Central memory CD8-positive, alpha-beta T cell (primary cell): ENCODE data around the gene PUS1.
A peak's percentile ranks its signal among the peaks of the same experiment; 100 is the strongest.
"Not testable (repeated sequence)": the region's sequence is repeated elsewhere in the genome, so short reads cannot be mapped to it uniquely, and the experiment has no call there.

Source experiments
- ATAC-seq: fragments of 150-1000 bp; cut with Tn5 transposase; replicated peaks from 2 replicates; pipeline ENCODE4 v1.10.0; 2022; ENCODE audit warnings: mild to moderate bottlenecking, moderate FRiP score, moderate number of reproducible peaks; ENCODE audit not compliant: poor library complexity, severe bottlenecking; ENCODE audit errors: extremely low read depth
- DNase-seq, 2 donors: peaks; one replicate each; pipeline ENCODE4 v3.0.0; 2021; ENCODE audit warnings: low spot score in 2 of 2
- H3K27ac Mint-ChIP-seq: one replicate; pipeline ENCODE4 v1.8.0; 2022; ENCODE audit warnings: low read depth, mild to moderate bottlenecking, moderate library complexity, mixed read lengths
- H3K27me3 Mint-ChIP-seq: one replicate; pipeline ENCODE4 v1.8.0; 2022; ENCODE audit warnings: mixed read lengths
- H3K36me3 Mint-ChIP-seq: one replicate; pipeline ENCODE4 v1.8.0; 2022; ENCODE audit warnings: mild to moderate bottlenecking, moderate library complexity, mixed read lengths; ENCODE audit not compliant: insufficient read depth
- H3K4me1 Mint-ChIP-seq: one replicate; pipeline ENCODE4 v1.8.0; 2022; ENCODE audit warnings: mixed read lengths
- H3K4me3 Mint-ChIP-seq: one replicate; pipeline ENCODE4 v1.8.0; 2022; ENCODE audit warnings: mild to moderate bottlenecking, moderate library complexity, mixed read lengths
- H3K9me3 Mint-ChIP-seq: one replicate; pipeline ENCODE4 v1.8.0; 2022; ENCODE audit warnings: mixed read lengths

PUS1 gene

DNA sequence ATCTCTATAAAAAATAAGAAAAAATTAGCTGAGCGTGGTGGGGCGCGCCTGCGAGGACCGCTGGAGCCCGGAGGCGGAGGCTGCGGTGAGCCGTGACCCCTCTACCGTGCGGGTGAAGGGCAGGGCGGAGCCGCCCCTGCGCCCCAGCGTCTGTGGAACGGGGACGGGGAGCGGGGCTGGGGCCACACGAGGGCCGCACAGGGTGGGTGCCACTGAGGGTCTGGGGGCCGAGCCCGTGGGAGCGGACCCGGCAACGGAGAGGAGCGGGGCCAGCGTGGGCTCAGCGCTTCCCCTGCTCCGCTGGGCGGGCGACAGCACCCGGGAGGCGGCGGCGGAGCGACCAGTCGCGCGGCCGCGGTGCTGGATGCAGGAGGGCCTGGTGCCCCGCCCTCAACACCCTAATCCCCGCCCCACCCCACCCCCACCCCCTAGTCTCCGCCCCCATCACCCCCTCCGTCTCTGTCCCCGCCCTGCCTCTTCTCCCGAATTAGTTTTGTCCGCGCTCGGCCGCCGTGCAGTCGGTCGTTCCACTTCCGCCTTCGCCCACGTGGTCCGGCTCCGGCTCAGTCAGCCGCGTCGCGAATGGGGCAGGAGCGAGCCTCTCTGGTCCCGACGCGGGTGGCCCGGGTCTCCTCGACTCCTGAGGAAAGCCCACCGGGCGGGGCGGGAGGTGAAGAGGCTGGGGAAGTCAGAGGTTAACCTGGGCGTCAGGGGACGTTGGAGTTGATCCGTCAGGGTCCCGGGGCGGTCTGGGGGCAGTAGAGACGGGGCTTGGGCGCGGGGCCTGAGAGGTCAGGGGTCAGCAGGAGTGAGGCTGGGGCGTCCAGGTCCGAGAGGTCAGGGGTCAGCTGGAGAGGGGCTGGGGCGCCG is at the start of gene PUS1:
TSS of gene PUS1 (plus strand) at position 566 of the 870 bp plus-strand sequence. CDS start 447 bp downstream, outside the sequence.
- DNase-seq (peak; percentile 79 to 90), ATAC-seq (peak; percentile 81)
- Mint-ChIP-seq H3K4me3 (peak within 1 kb of the TSS; percentile 97), H3K27ac (peak within 1 kb of the TSS; percentile 91), H3K9me3 (no peaks in the 10 kb centered on the region), H3K27me3 (no peaks in the 10 kb centered on the region), H3K4me1 (peaks cover 19% of the 10 kb centered on the region), H3K36me3 (peaks cover 26% of the 10 kb centered on the region)

GRCh38 chr12:131882804-131883520 is 46.1 kb upstream of the PUS1 start:
- Mint-ChIP-seq H3K36me3 (no peaks in the 10 kb centered on the region), H3K27me3 (peaks cover 38% of the 10 kb centered on the region), H3K9me3 (no peaks in the 10 kb centered on the region), H3K27ac (no peak overlapping the region), H3K4me3 (no peak overlapping the region), H3K4me1 (no peaks in the 10 kb centered on the region)
- no peak for DNase-seq
- ATAC-seq: no peak

- Mint-ChIP-seq H3K9me3 (no peaks in the 10 kb centered on the region), H3K27me3 (peaks cover 34% of the 10 kb centered on the region), H3K27ac (no peak overlapping the region), H3K36me3 (no peaks in the 10 kb centered on the region), H3K4me1 (no peaks in the 10 kb centered on the region), H3K4me3 (no peak overlapping the region)
- ATAC-seq: no peak
- DNase-seq: no peak
These were observed 45.6 kb upstream of the PUS1 start for GRCh38 chr12:131883521-131883900.

GRCh38 chr12:131885076-131885475 is 44.0 kb upstream of the PUS1 start:
- not testable (repeated sequence) for H3K4me3 Mint-ChIP-seq, H3K9me3 Mint-ChIP-seq, H3K4me1 Mint-ChIP-seq, H3K36me3 Mint-ChIP-seq, DNase-seq, H3K27ac Mint-ChIP-seq, ATAC-seq
- H3K27me3 Mint-ChIP-seq: peaks cover 20% of the 10 kb centered on the region

DNA sequence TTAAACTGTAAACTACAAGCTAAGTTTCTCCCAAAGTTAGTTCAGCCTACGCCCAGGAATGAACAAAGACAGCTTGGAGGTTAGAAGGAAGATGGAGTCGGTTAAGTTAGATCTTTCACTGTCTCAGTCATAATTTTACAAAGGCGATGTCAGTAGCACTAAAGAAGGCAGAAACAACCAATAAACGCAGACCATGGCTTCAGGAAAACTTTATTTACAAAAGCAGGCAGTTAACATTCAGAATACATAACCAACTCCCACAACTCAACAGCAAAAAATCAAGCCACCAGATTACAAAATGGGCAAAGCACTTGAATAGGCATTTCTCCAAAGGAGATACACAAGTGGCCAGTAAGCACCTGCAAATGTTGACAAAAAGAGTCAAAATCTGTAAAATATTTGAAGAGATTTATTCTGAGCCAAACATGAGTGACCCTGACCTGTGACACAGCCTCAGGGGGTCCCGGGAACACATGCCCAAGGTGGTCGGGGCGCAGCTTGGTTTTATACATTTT is 43.5 kb upstream of the PUS1 start:
- ATAC-seq (no peak), DNase-seq (no peak)
- H3K27me3 Mint-ChIP-seq: peaks cover 15% of the 10 kb centered on the region
- H3K27ac Mint-ChIP-seq: no peak overlapping the region
- no peaks in the 10 kb centered on the region for H3K4me1 Mint-ChIP-seq
- no peaks in the 10 kb centered on the region for H3K36me3 Mint-ChIP-seq
- H3K9me3 Mint-ChIP-seq: no peaks in the 10 kb centered on the region
- no peak overlapping the region for H3K4me3 Mint-ChIP-seq

DNA sequence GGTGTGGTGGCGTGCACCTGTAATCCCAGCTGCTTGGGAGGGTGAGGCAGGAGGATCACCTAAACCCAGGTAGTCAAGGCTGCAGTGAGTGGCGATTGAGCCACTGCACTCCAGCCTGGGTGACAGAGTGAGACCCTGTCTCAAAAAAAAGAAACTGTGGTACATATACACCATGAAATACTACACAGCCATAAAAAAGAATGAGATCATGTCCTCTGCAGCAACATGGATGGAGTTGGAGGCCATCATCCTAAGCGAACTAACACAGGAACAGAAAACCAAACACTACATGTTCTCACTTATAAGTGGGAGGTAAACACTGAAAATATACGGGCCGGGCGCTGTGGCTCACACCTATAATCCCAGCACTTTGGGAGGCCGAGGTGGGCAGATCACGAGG is 37.4 kb upstream of the PUS1 start:
- peaks cover 10% of the 10 kb centered on the region for H3K4me1 Mint-ChIP-seq
- DNase-seq, ATAC-seq, H3K27ac Mint-ChIP-seq, H3K4me3 Mint-ChIP-seq, H3K27me3 Mint-ChIP-seq, H3K36me3 Mint-ChIP-seq, H3K9me3 Mint-ChIP-seq: not testable (repeated sequence)

GRCh38 chr12:131892711-131893604 is 36.1 kb upstream of the PUS1 start:
- DNase-seq (no peak), ATAC-seq (no peak)
- H3K4me1 Mint-ChIP-seq: peaks cover 21% of the 10 kb centered on the region
- no peaks in the 10 kb centered on the region for H3K9me3 Mint-ChIP-seq
- H3K27me3 Mint-ChIP-seq: no peaks in the 10 kb centered on the region
- H3K36me3 Mint-ChIP-seq: peaks cover 3% of the 10 kb centered on the region
- peak overlapping the region; percentile 66 for H3K27ac Mint-ChIP-seq
- no peak overlapping the region for H3K4me3 Mint-ChIP-seq

DNA sequence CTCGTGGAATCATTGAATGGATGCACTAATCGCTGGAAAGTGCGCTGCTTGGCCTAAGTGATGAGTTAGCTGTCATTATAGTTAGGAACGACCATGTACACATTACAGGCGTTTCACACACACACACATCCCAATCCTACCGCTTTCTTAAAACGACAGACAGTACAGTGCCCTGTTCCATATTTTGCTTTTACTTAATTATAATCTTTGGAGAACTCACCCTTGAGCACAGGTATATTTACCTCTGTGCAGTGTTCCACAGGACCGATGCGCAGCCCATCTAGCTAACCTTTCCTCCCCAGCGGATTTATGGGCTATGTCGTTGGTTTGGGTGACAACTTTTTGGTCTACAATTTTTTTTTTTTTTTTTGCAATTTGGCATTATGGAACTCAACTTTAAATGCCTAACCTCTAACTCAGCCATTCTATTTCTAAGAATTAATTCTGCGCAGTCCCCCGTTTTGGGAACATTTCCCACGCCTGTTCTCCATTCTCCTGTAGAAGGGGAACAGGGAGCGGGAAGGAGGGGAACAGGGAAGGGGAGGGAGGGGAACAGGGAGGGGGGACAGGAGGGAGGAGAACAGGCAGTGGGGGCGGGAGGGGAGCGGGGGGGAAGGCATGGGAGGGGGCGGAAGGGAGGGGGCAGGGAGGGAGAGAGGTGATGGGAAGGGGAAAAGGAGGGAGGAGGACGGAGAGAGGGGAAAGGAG is 35.3 kb upstream of the PUS1 start:
- H3K27ac Mint-ChIP-seq: no peak overlapping the region
- no peaks in the 10 kb centered on the region for H3K9me3 Mint-ChIP-seq
- no peak for DNase-seq
- H3K36me3 Mint-ChIP-seq: peaks cover 3% of the 10 kb centered on the region
- no peaks in the 10 kb centered on the region for H3K27me3 Mint-ChIP-seq
- H3K4me3 Mint-ChIP-seq: peak overlapping the region; percentile 84
- ATAC-seq: no peak
- H3K4me1 Mint-ChIP-seq: peaks cover 23% of the 10 kb centered on the region

DNA sequence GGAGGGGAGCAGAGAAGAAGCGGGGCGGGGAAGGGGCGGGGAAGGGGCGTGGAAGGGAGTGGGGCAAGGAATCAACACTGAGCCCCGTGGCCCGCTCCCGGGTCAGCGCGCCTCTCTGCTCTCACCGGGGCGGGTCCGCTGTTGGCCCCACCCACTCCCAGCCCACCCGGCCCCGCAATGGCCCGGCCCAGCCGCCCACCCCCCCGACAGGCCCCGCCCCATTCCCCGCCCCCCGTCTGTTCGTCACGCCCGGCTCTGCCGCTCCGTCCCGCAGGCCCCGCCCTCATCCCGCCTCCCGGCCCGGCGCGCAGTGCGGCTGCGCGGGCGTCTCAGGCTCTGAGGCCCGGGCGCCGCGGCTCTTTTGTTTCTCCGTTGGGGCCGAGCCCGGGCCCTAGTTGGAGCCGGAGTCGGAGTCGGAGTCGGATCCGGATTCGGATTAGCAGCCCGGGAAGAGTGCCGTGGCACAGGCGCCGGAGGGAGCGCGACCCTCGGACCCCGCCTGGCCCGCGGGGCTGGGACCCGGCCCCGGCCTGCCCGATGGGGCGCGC is 34.7 kb upstream of the PUS1 start, which contains the start of gene ULK1:
TSS of gene ULK1 (plus strand) at position 310 of the 548 bp plus-strand sequence. CDS start 380 bp downstream, outside the sequence.
- Mint-ChIP-seq H3K27ac (peak within 1 kb of the TSS; percentile 76), H3K4me1 (peaks cover 23% of the 10 kb centered on the region), H3K27me3 (no peaks in the 10 kb centered on the region), H3K4me3 (peak within 1 kb of the TSS; percentile 84), H3K36me3 (peaks cover 3% of the 10 kb centered on the region), H3K9me3 (no peaks in the 10 kb centered on the region)
- ATAC-seq (peak; percentile 76), DNase-seq (peak; percentile 85 to 90)

DNA sequence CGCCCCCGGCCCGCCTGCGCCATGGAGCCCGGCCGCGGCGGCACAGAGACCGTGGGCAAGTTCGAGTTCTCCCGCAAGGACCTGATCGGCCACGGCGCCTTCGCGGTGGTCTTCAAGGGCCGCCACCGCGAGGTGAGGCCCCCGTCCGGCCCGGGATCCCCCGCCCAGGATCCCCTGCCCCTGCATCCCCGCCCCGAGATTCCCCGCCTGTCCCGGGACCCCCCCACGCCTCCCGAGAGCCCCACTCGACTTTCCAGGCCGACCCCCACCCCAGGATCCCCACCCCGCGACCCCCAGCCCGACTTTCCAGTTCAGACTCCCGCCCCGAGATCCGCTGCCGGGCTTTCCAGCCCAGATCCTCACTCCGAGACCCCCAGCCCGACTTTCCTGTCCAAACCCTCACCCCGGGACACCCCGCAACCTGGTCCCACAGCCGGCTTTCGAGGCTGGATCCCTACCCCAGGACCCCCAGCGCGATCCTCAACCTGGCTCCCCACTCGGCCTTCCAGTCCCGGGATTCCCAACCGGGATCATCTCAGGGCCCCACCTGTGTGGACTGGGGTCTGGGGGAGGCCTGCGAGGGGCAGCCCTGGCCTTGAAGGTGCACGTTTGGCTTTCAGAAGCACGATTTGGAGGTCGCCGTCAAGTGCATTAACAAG is 34.0 kb upstream of the PUS1 start:
- Mint-ChIP-seq H3K9me3 (no peaks in the 10 kb centered on the region), H3K36me3 (peaks cover 5% of the 10 kb centered on the region), H3K4me3 (peak overlapping the region; percentile 84), H3K27ac (peak overlapping the region; percentile 76), H3K27me3 (no peaks in the 10 kb centered on the region), H3K4me1 (peaks cover 25% of the 10 kb centered on the region)
- DNase-seq (no peak), ATAC-seq (no peak)

- peaks cover 29% of the 10 kb centered on the region for H3K4me1 Mint-ChIP-seq
- H3K9me3 Mint-ChIP-seq: no peaks in the 10 kb centered on the region
- H3K27me3 Mint-ChIP-seq: no peaks in the 10 kb centered on the region
- peak overlapping the region; percentile 84 for H3K4me3 Mint-ChIP-seq
- peak overlapping the region; percentile 76 for H3K27ac Mint-ChIP-seq
- ATAC-seq (peak; percentile 24), DNase-seq (no peak)
- H3K36me3 Mint-ChIP-seq: peaks cover 6% of the 10 kb centered on the region
These were observed 33.4 kb upstream of the PUS1 start for GRCh38 chr12:131895640-131896079.
